Measurements from ENCODE around the gene LVRN.

DNA sequence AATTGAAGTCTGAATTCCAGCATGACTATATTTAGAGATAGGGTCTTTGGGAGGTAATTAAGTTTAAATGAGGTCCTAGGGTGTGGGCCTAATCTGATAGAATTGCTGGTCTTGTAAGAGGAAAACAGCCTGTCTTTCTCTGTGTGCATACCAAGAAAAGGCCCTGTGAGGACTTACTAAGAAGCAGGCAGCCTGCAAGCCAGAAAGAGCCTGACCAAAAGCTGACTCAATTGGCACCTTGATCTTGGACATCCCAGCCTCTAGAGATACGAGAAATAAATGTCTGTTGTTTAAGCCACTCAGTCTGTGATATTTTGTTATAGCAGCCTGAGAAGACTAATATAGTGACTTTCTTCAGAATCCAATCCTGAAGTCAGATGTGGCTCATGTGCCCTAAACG, 84.5 kb downstream of the LVRN start:
- TF ChIP-seq, protein P1, sequence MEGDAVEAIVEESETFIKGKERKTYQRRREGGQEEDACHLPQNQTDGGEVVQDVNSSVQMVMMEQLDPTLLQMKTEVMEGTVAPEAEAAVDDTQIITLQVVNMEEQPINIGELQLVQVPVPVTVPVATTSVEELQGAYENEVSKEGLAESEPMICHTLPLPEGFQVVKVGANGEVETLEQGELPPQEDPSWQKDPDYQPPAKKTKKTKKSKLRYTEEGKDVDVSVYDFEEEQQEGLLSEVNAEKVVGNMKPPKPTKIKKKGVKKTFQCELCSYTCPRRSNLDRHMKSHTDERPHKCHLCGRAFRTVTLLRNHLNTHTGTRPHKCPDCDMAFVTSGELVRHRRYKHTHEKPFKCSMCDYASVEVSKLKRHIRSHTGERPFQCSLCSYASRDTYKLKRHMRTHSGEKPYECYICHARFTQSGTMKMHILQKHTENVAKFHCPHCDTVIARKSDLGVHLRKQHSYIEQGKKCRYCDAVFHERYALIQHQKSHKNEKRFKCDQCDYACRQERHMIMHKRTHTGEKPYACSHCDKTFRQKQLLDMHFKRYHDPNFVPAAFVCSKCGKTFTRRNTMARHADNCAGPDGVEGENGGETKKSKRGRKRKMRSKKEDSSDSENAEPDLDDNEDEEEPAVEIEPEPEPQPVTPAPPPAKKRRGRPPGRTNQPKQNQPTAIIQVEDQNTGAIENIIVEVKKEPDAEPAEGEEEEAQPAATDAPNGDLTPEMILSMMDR (IDR thresholded peaks at IDR 0.05): no peak
- TF ChIP-seq POLR2A (IDR thresholded peaks at IDR 0.05): no peak
